Calu3 (cell line): Measurements from ENCODE around the gene EIF2D. TPM values are rescaled to one million over a fixed set of nuclear protein-coding genes. Genes with fewer than 3 reads are reported as not detected.

Experiments
- BruUV-seq: library from RNA; stranded (reverse); fragments of 400-500 nt; replicated peaks from 2 replicates; lab custom pipeline; 2021; lab: Mats Ljungman, UMichigan
- CTCF ChIA-PET: fragments of 300-600 bp; sonication (Branson Sonifier 250); formaldehyde crosslinking; loops from one replicate; lab custom pipeline; 2022; ENCODE audit warnings: antibody characterized with exemption; lab: Charles Lee
- DNase-seq: peaks from one replicate; pipeline ENCODE4 v3.0.0; 2022
- H3K27ac Mint-ChIP-seq: one replicate; pipeline ENCODE4 v1.8.0; 2022; ENCODE audit warnings: mixed read lengths; ENCODE audit not compliant: unreplicated experiment
- H3K27me3 Mint-ChIP-seq: one replicate; pipeline ENCODE4 v1.8.0; 2022; ENCODE audit warnings: mixed read lengths; ENCODE audit not compliant: unreplicated experiment
- H3K36me3 Mint-ChIP-seq: one replicate; pipeline ENCODE4 v1.8.0; 2022; ENCODE audit warnings: mild to moderate bottlenecking, moderate library complexity, mixed read lengths; ENCODE audit not compliant: insufficient read depth, unreplicated experiment
- H3K4me1 Mint-ChIP-seq: one replicate; pipeline ENCODE4 v1.8.0; 2022; ENCODE audit warnings: mild to moderate bottlenecking, low read depth, mixed read lengths; ENCODE audit not compliant: unreplicated experiment
- H3K4me3 Mint-ChIP-seq: one replicate; pipeline ENCODE4 v1.8.0; 2022; ENCODE audit warnings: mild to moderate bottlenecking, low read depth, moderate library complexity, mixed read lengths; ENCODE audit not compliant: unreplicated experiment
- H3K9me3 Mint-ChIP-seq: one replicate; pipeline ENCODE4 v1.8.0; 2022; ENCODE audit warnings: low read depth, mixed read lengths; ENCODE audit not compliant: unreplicated experiment
- CTCF ChIP-seq: fragments of 200-600 bp; IDR thresholded peaks from one replicate; pipeline ENCODE4 v1.8.0; 2022; ENCODE audit warnings: antibody characterized with exemption; ENCODE audit not compliant: unreplicated experiment
- intact Hi-C: fragments of 100-400 bp; cut with micrococcal nuclease; formaldehyde crosslinking; loops from one replicate; pipeline ENCODE4 v1.10.0; 2022; ENCODE audit not compliant: unreplicated experiment
- total RNA-seq: library from RNA; stranded (reverse); gene quantifications from 2 replicates; pipeline ENCODE4 v1.2.3, GENCODE V29; 2022

The EIF2D gene
- total RNA-seq, 1 experiment from 2014 or later, result 45.1 TPM

GRCh38 chr1:206563367-206564207 is 48.7 kb downstream of the EIF2D start:
- Mint-ChIP-seq H3K4me1 (peaks cover 24% of the 10 kb centered on the region), H3K4me3 (no peak overlapping the region), H3K27me3 (peaks cover 29% of the 10 kb centered on the region), H3K27ac (no peak overlapping the region), H3K36me3 (no peaks in the 10 kb centered on the region), H3K9me3 (no peaks in the 10 kb centered on the region)
- BruUV-seq, result no TSS peak
- CTCF ChIA-PET, result interaction anchor here (1.0 to 1.1 kb wide), 2 partner anchors 19 to 24 kb away, joined by 3 to 9 read pairs; no protein-coding TSS in a partner anchor
- intact Hi-C loops, result no loop called here
- TF ChIP-seq CTCF, result no peak
- DNase-seq, result no peak

- Mint-ChIP-seq H3K27me3 (peaks cover 20% of the 10 kb centered on the region), H3K4me1 (peaks cover 45% of the 10 kb centered on the region), H3K9me3 (no peaks in the 10 kb centered on the region), H3K36me3 (peaks cover 10% of the 10 kb centered on the region), H3K4me3 (no peak overlapping the region), H3K27ac (no peak overlapping the region)
- no TSS peak for BruUV-seq
- no peak for TF ChIP-seq CTCF
- DNase-seq, result no peak
- intact Hi-C loops, result no loop called here
- CTCF ChIA-PET, result interaction anchor here (1.1 to 1.4 kb wide), 2 partner anchors 53 to 70 kb away, joined by 3 to 4 read pairs; partner anchors contain the start of gene RASSF5
Observed at GRCh38 chr1:206560007-206560716, 52.1 kb downstream of the EIF2D start.

- no peak for TF ChIP-seq CTCF
- intact Hi-C loops, result no loop called here
- Mint-ChIP-seq H3K36me3 (peaks cover 10% of the 10 kb centered on the region), H3K4me3 (no peak overlapping the region), H3K27me3 (peaks cover 14% of the 10 kb centered on the region), H3K9me3 (no peaks in the 10 kb centered on the region), H3K4me1 (peaks cover 45% of the 10 kb centered on the region), H3K27ac (no peak overlapping the region)
- no TSS peak for BruUV-seq
- CTCF ChIA-PET, result interaction anchor here (1.1 to 1.4 kb wide), 2 partner anchors 52 to 69 kb away, joined by 3 to 4 read pairs; partner anchors contain the start of gene RASSF5
- no peak for DNase-seq
Observed at GRCh38 chr1:206559672-206559995, 52.6 kb downstream of the EIF2D start.

DNA sequence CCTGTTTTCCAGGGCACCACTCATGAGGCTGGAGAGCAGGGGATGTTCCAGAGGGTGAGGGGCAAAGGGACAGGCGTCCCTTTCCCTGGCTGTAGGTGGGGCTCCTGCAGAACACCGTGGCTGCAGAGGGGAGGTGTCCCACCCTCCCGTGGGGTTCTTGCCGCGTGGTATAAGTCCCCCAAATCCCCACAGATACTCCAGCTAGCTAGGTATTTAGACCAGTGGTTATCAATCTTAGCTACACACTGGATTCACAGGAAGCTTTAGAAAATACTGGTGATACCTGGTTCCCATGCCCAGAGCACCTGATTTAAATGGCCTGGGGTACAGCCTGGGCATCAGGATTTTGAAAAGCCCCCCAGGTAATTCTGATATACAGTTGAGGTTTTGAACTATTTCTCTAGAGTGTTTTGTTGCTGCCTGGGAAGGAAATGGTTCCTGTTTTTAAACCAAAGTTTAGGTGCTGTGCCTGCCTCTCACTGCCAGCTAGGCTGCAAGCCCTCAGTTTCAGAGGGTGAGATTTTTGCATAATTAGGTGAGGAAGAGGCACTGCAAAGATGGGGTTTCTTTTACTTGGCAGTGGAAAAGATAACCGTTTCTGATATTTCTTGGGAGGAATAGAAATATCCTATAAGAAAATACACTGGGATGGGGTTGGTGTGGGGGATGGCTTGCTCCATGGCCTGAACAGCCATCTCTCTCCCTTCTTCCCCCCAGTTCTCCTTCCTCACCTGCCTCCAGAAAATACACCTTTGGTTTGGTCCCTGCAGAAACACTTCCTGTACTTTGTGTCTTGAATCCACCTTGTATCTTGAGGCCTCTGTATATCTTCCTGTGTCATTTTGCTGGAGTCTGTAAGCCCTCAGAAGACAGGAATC is 53.2 kb downstream of the EIF2D start:
- Mint-ChIP-seq H3K4me1 (peaks cover 45% of the 10 kb centered on the region), H3K4me3 (no peak overlapping the region), H3K27me3 (peaks cover 9% of the 10 kb centered on the region), H3K36me3 (peaks cover 10% of the 10 kb centered on the region), H3K27ac (no peak overlapping the region), H3K9me3 (no peaks in the 10 kb centered on the region)
- intact Hi-C loops, result no loop called here
- no TSS peak for BruUV-seq
- CTCF ChIA-PET, result interaction anchor here (1.1 to 1.4 kb wide), 2 partner anchors 52 to 69 kb away, joined by 3 to 4 read pairs; partner anchors contain the start of gene RASSF5
- no peak for DNase-seq
- TF ChIP-seq CTCF, result no peak
